HG03354 (cell line): Measurements from ENCODE around the gene PROSER3.

Experiments used
- ATAC-seq: cut with Tn5 transposase; IDR thresholded peaks from one replicate; pipeline ENCODE4 v1.9.1; 2021; ENCODE audit warnings: mild to moderate bottlenecking; ENCODE audit not compliant: unreplicated experiment, poor library complexity, severe bottlenecking

PROSER3 gene

GRCh38 chr19:35811317-35812219 lies 53.6 kb downstream of the PROSER3 start:
- ATAC-seq = no peak

DNA sequence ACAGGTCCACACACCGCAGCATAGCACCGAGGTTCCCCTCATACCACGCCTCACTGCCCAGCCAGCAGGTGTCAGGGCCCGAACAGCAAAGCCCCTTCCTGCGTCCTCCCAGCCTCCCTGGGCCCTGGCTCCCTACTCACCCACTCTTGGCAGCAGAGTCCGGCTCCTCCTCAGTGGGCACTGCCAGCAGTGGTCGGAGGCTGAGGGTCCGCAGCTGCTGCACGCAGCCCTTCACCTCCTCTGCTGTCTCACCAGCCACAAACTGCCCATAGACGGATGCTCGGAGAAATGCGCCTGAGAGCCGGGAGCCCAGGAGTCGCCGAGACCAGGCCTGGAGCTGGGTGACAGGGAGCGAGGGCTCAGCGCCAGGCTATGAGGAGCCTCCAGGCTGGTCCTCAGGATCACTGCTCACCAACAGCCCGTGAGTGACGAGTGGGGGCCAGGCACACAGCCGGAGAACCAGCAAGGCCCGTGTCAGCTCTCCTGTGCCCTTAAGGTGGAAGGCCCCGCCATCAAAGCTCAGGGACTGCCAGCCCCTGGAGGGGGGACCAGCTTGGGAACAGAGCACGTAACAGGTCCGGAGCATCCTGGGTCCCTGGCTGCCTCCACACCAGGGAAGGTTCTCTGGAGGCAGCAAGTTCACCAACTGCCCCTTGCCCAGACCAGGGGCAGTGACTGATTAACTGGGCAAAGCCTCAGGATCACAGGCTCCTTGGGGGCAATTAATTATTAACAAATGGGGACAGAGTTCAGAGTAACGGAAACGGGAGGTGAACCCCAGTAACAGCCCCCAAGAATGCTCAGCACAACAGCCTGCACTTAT lies 54.5 kb downstream of the PROSER3 start, which contains the start of gene PRODH2:
TSS of gene PRODH2 (minus strand) at position 626 of the 823 bp plus-strand sequence. CDS start at position 586, 40 bp downstream.
- no peak for ATAC-seq

DNA sequence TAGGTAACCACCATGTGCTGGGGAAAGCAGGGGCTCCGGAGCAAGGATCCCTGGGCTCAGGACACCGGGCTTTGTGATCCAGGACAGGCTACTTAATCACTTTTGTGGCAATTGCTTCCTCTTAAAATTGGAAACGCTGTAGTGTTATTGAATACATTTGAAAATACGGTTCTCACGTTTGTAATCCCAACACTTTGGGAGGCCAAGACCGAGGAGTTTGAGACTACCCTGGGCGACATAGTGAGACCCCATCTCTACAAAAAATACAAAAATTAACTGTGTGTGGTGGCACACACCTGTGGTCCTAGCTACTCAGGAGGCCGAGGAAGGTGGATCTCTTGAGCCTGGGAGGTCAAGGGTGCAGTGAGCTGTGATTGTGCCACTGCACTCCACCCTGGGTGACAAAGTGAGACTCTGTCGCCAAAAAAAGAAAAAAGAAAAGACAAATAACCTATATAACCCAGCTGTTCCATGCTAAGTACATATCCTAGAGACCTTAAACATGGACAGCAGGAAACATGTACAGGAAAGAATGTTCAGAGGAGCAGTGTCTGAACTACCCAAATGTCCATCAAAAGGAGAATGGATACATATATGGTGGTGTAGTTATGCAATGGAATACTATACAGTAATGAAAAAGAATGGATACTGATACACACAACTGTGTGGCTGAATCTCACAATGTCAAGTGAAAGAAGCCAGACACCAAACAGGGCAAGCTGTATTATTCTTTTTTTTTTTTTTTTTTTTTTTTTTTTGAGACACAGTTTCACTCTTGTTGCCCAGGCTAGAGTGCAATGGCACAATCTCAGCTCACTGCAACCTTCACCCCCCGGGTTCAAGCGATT lies 55.3 kb downstream of the PROSER3 start:
- ATAC-seq = no peak

GRCh38 chr19:35816262-35816661 lies 58.3 kb downstream of the PROSER3 start:
- no peak for ATAC-seq

DNA sequence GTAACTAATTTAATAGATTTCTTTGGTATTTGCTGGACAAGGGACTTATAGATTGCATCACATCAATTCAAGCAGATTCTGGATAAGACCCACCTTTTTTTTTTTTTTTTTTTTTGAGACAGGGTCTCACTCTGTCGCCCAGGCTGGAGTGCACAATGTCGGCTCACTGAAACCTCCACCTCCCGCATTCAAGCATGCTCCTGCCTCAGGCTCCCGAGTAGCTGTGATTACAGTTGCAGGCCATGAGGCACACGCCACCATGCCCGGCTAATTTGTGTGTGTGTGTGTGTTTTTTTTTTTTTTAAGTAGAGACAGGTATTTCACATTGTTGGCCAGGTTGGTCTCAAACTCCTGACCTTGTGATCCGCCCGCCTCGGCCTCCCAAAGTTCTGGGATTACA lies 58.9 kb downstream of the PROSER3 start:
- ATAC-seq = no peak

GRCh38 chr19:35818445-35818844 lies 60.5 kb downstream of the PROSER3 start:
- no peak for ATAC-seq
